ENCODE results near the gene MACROD2. TPM values are rescaled to one million over a fixed set of nuclear protein-coding genes. Genes with fewer than 3 reads are reported as not detected.

MACROD2 gene
- total and polyA plus RNA-seq, 2 of the 4 experiments (the other 2 are of a cell fraction), result not detected

DNA sequence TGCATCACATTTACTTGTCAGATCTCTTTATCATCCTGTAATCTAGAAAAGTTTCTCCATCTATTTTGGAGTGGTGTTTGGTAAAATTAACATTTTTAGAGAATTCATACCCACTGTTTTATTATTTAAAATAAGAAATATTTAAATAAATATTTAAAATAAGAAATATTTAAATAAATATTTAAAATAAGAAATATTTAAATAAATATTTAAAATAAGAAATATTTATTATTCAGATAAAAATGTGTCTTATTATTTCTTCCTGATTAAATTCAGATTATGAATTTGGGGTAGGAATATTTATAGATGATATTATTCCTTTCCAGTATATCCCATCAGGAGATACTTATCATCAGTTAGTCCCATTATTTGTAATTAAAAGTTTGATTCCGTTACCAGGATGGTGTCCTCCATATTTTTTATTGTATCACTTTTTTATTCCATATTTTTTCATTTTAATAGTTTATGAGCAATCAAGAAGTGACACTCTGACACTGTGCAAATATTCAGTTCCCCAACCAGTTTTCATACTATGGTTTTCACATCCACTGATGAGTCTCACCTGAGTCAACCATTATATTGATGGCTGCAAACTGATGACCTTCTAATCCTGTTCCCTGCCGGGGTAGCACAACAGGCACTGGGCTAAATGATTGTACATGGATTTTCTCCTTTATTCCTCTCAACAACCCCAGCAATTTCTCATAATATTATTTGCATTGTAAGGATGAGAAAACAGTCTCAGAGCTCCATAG, 1555.0 kb downstream of the MACROD2 start:
- H3K9ac ChIP-seq (ENCODE audit: low read depth, low read length), result no peak overlapping the region
- H3K56ac ChIP-seq (ENCODE audit: extremely low read depth, insufficient read depth, low read length), result no peak overlapping the region
- H3K27me3 ChIP-seq (ENCODE audit: control insufficient read depth, insufficient read depth, low read length), result no peaks in the 10 kb centered on the region
- no peak overlapping the region for H4K5ac ChIP-seq (ENCODE audit: low read depth, low read length)
- H2BK20ac ChIP-seq (ENCODE audit: low read depth, low read length), result no peak overlapping the region
- H3K9me3 ChIP-seq (ENCODE audit: control insufficient read depth, insufficient read depth, low read length), result peaks cover 4% of the 10 kb centered on the region
- H2BK120ac ChIP-seq (ENCODE audit: low read depth, low read length), result no peak overlapping the region
- DNase-seq, result no peak
- no CpG with 5 or more reads among the region's 2 CpGs for WGBS, 2 experiments (ENCODE audit: extremely low coverage in 2 of 2, insufficient read length in 1 of 2)
- intact Hi-C loops (cut with micrococcal nuclease) (no loop called here), in situ Hi-C loops (cut with MboI; ENCODE audit: low sequenced_read_pairs) (no loop called here), dilution Hi-C loops (cut with HindIII; ENCODE audit: low sequenced_read_pairs, unreplicated experiment) (no loop called here)
- no peak overlapping the region for H3K27ac ChIP-seq (ENCODE audit: insufficient read depth, low read length)
- H3K4me2 ChIP-seq (ENCODE audit: low read depth, low read length), result no peak overlapping the region
- ChIA-PET POLR2A (ENCODE audit: unreplicated experiment) (no interaction called here), CTCF (no interaction called here)
- H3K4me3 ChIP-seq (ENCODE audit: insufficient read depth, low read depth, low read length), result no peak overlapping the region
- H4K20me1 ChIP-seq (ENCODE audit: insufficient read depth, low read length), result no peaks in the 10 kb centered on the region
- TF ChIP-seq RCOR1 (IDR thresholded peaks at IDR 0.05; ENCODE audit: insufficient replicate concordance, low read length) (no peak), RAD21 (IDR thresholded peaks at IDR 0.05; ENCODE audit: low read length) (no peak), POLR2A (IDR thresholded peaks at IDR 0.05; ENCODE audit: low read depth, low read length) (no peak), MXI1 (IDR thresholded peaks at IDR 0.05; ENCODE audit: borderline replicate concordance, low read depth, low read length) (no peak), FOS (IDR thresholded peaks at IDR 0.05; ENCODE audit: low read depth, low read length) (no peak), MAFK (IDR thresholded peaks at IDR 0.05; ENCODE audit: low read depth, low read length) (no peak), CHD1 (IDR thresholded peaks at IDR 0.05; ENCODE audit: low read depth, low read length) (no peak), MAZ (IDR thresholded peaks at IDR 0.05; ENCODE audit: borderline replicate concordance, low read depth, low read length) (no peak), RFX5 (IDR thresholded peaks at IDR 0.05; ENCODE audit: low read depth, low read length) (no peak), NFE2L2 (IDR thresholded peaks at IDR 0.05; ENCODE audit: low read depth, low read length) (no peak), CEBPB (IDR thresholded peaks at IDR 0.05; ENCODE audit: low read depth, low read length) (no peak), SMC3 (IDR thresholded peaks at IDR 0.05; ENCODE audit: low read depth, low read length) (no peak)
- TF ChIP-seq, protein P1, sequence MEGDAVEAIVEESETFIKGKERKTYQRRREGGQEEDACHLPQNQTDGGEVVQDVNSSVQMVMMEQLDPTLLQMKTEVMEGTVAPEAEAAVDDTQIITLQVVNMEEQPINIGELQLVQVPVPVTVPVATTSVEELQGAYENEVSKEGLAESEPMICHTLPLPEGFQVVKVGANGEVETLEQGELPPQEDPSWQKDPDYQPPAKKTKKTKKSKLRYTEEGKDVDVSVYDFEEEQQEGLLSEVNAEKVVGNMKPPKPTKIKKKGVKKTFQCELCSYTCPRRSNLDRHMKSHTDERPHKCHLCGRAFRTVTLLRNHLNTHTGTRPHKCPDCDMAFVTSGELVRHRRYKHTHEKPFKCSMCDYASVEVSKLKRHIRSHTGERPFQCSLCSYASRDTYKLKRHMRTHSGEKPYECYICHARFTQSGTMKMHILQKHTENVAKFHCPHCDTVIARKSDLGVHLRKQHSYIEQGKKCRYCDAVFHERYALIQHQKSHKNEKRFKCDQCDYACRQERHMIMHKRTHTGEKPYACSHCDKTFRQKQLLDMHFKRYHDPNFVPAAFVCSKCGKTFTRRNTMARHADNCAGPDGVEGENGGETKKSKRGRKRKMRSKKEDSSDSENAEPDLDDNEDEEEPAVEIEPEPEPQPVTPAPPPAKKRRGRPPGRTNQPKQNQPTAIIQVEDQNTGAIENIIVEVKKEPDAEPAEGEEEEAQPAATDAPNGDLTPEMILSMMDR (conservative IDR thresholded peaks at IDR 0.05; ENCODE audit: low read depth, low read length), result no peak
- TF ChIP-seq, protein P2, sequence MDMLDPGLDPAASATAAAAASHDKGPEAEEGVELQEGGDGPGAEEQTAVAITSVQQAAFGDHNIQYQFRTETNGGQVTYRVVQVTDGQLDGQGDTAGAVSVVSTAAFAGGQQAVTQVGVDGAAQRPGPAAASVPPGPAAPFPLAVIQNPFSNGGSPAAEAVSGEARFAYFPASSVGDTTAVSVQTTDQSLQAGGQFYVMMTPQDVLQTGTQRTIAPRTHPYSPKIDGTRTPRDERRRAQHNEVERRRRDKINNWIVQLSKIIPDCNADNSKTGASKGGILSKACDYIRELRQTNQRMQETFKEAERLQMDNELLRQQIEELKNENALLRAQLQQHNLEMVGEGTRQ (IDR thresholded peaks at IDR 0.05; ENCODE audit: low read depth, low read length), result no peak
- TF ChIP-seq, protein P3, sequence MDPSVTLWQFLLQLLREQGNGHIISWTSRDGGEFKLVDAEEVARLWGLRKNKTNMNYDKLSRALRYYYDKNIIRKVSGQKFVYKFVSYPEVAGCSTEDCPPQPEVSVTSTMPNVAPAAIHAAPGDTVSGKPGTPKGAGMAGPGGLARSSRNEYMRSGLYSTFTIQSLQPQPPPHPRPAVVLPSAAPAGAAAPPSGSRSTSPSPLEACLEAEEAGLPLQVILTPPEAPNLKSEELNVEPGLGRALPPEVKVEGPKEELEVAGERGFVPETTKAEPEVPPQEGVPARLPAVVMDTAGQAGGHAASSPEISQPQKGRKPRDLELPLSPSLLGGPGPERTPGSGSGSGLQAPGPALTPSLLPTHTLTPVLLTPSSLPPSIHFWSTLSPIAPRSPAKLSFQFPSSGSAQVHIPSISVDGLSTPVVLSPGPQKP (IDR thresholded peaks at IDR 0.05; ENCODE audit: borderline replicate concordance, low read depth, low read length), result no peak
- no peak for ATAC-seq (ENCODE audit: low read depth)
- no peaks in the 10 kb centered on the region for H3K36me3 ChIP-seq (ENCODE audit: control insufficient read depth, insufficient read depth, low read length)
- no peak overlapping the region for H2BK15ac ChIP-seq (ENCODE audit: low read depth, low read length)
- no peak overlapping the region for H3K4ac ChIP-seq (ENCODE audit: low read depth, low read length)
- H2AK5ac ChIP-seq (ENCODE audit: low read depth, low read length), result no peak overlapping the region
- H2AK9ac ChIP-seq (replicated peaks; ENCODE audit: low read depth, low read length, poor library complexity), result no peak overlapping the region
- H4K91ac ChIP-seq (ENCODE audit: insufficient read depth, low read depth, low read length), result no peak overlapping the region
- no peak overlapping the region for H2BK5ac ChIP-seq (ENCODE audit: low read depth, low read length, poor library complexity, severe bottlenecking)
- BruUV-seq (replicated peaks), result no TSS peak
- no peak overlapping the region for H4K8ac ChIP-seq (ENCODE audit: low read depth in 2 of 2, low read length in 2 of 2)
- H3K9me1 ChIP-seq (ENCODE audit: insufficient read depth, low read length), result no peaks in the 10 kb centered on the region
- H3K14ac ChIP-seq (replicated peaks; ENCODE audit: low read depth, low read length), result no peak overlapping the region
- H3K4me1 ChIP-seq (ENCODE audit: control insufficient read depth, insufficient read depth, low read length), result no peaks in the 10 kb centered on the region
- no peaks in the 10 kb centered on the region for H3K79me1 ChIP-seq (ENCODE audit: low read depth in 1 of 2, low read length in 2 of 2)
- no peak overlapping the region for H3K18ac ChIP-seq (ENCODE audit: low read depth, low read length)
- H2AFZ ChIP-seq (replicated peaks; ENCODE audit: low read length, poor library complexity), result no peak overlapping the region
- H3K23ac ChIP-seq (ENCODE audit: low read depth, low read length), result no peak overlapping the region

All from IMR-90 (cell line).